Small intestine (tissue), 7 donors: ENCODE measurements around the gene NPPC. TPM values are rescaled to one million over a fixed set of nuclear protein-coding genes. Genes with fewer than 3 reads are reported as not detected.

Experiments used
- DNase-seq, 2 donors: peaks; one replicate each; pipeline versions ENCODE4 v3.0.0 to v3.0.0-alpha.2; 2013
- FAIRE-seq: peaks from 2 replicates; lab custom pipeline; 2012; peaks lifted over from hg19 to GRCh38; lab: Jason Lieb, UNC
- H3K27ac ChIP-seq, 3 donors: one replicate each; pipeline ENCODE4 v1.5.1; 2013; ENCODE audit warnings: low read length in 2 of 3, mild to moderate bottlenecking in 2 of 3, control low read depth in 1 of 3, inconsistent platforms in 1 of 3, low read depth in 1 of 3, moderate library complexity in 1 of 3
- H3K27me3 ChIP-seq, 3 donors: one replicate each; pipeline ENCODE4 v1.6.1; 2013; ENCODE audit warnings: low read length in 3 of 3, inconsistent platforms in 1 of 3; ENCODE audit not compliant: control insufficient read depth in 3 of 3, insufficient read depth in 3 of 3
- H3K36me3 ChIP-seq, 3 donors: one replicate each; pipeline ENCODE4 v1.6.1; 2013; ENCODE audit warnings: low read length in 3 of 3, inconsistent platforms in 1 of 3, low read depth in 1 of 3, mild to moderate bottlenecking in 1 of 3, moderate library complexity in 1 of 3; ENCODE audit not compliant: control insufficient read depth in 3 of 3, insufficient read depth in 2 of 3
- H3K4me1 ChIP-seq, 3 donors: one replicate each; pipeline ENCODE4 v1.6.1; 2013; ENCODE audit warnings: low read length in 2 of 3, inconsistent platforms in 1 of 3, low read depth in 1 of 3, mild to moderate bottlenecking in 1 of 3, moderate library complexity in 1 of 3; ENCODE audit not compliant: control insufficient read depth in 3 of 3, insufficient read depth in 2 of 3
- H3K4me3 ChIP-seq, 3 donors: one replicate each; pipeline ENCODE4 v1.5.1; 2013; ENCODE audit warnings: low read length in 3 of 3, control low read depth in 1 of 3, inconsistent platforms in 1 of 3, low read depth in 1 of 3, mild to moderate bottlenecking in 1 of 3, moderate library complexity in 1 of 3
- H3K9me3 ChIP-seq, 2 donors: one replicate each; pipeline ENCODE4 v1.6.1; 2013; ENCODE audit warnings: low read depth in 1 of 2, low read length in 1 of 2; ENCODE audit not compliant: control insufficient read depth in 2 of 2, insufficient read depth in 1 of 2
- WGBS, 3 donors: extraction: QIAGEN DNeasy Blood & Tissue Kit; methylation state at CpG; one replicate each; pipeline ENCODE4 v1.1.7; 2013; 5-methylcytosine and 5-hydroxymethylcytosine counted together
- polyA plus RNA-seq, 4 donors: library from polyadenylated mRNA; stranded (reverse) in 3 of 4; unstranded in 1 of 4; fragments of 200-250 nt in 3 of 4; fragments of 120-200 nt in 1 of 4; gene quantifications; one replicate each; pipeline versions ENCODE4 v1.2.1 to v1.2.3, GENCODE V29; 2013
- donor health status: healthy with polysubstance abuse.
- donor health status: control.
- donor health status: control.
- donor health status: Bipolar disorder and iron deficiency.
- donor health status: healthy.

Gene NPPC
- polyA plus RNA-seq, 4 donors, result 0.13 to 0.50 TPM; not detected in 2

DNA sequence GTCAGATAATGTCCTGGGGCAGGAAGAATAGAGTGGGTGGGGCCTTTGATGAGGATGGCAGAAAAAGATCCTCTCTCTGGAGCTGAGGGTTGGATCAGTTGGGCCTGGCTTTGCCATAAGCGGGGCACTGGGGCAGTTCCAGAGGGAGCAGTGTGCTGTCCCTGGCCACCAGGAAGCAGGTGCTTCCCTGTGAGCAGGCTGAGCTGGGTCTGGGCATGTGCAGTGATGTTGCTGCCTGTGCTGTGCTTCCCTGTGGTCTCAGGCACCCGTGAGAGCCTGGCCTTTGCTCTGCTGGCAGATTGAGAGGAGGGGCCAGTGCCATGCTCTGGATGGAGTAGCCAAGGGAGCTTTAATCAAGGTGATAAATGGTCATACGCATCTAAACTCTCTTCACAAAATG is 14.6 kb upstream of the NPPC start:
- no peak overlapping the region for H3K4me3 ChIP-seq
- no peak for DNase-seq
- 41 to 55% (median 42%) methylated on average over 3 of the region's 3 CpGs for WGBS, 3 donors

DNA sequence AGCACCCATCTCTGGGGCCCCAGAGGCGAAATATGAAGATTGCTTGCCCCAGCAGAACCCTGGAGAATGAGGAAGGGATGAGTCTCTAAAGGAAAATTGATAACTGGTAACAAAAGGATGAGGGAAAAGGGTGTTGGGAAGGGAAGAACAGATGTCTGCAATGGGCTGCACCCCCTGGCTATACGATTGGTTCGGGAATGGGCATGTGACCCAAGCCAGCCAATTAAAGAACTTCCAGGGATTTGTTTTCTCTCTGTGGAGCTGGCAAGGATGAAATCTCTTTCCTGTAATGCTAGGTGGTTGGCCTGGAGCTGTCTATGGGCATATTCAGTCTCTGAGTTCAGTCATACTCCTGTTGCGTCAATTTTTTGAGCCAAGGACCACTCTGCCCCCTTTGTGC is 12.8 kb upstream of the NPPC start:
- no peak for DNase-seq
- Histone ChIP-seq H3K36me3 (no peaks in the 10 kb centered on the region), H3K4me3 (no peak overlapping the region), H3K4me1 (no peaks in the 10 kb centered on the region), H3K27ac (no peak overlapping the region), H3K27me3 (peaks cover 0 to under 1% (median 0%) of the 10 kb centered on the region in 3 donors), H3K9me3 (no peaks in the 10 kb centered on the region)
- 91 to 94% (median 94%) methylated on average over 4 of the region's 4 CpGs for WGBS, 3 donors
- FAIRE-seq, result no peak

More for the DNA sequence above, 14.6 kb upstream of the NPPC start:
- Histone ChIP-seq H3K4me1 (no peaks in the 10 kb centered on the region), H3K27ac (no peak overlapping the region), H3K36me3 (no peaks in the 10 kb centered on the region), H3K27me3 (no peaks in the 10 kb centered on the region), H3K9me3 (no peaks in the 10 kb centered on the region)
- no peak for FAIRE-seq

DNA sequence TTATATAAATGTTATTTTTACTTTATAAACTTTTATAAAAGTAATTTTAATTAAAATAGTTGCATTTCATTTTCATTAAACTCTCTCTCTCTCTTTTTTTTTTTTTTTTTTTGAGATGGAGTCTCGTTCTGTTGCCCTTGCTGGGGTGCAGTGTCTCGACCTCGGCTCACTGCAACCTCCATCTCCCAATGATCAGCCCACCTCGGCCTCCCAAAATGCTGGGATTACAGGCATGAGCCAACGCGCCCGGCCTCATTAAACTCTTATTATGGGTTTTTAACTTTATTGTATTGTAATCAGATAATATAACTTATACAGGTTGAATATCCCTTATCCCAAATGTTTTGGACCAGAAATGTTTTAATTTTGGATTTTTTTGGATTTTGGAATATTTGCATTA is 10.9 kb upstream of the NPPC start:
- Histone ChIP-seq H3K27ac (no peak overlapping the region), H3K4me1 (no peaks in the 10 kb centered on the region), H3K4me3 (no peak overlapping the region), H3K27me3 (peaks cover 0 to 2% (median 0%) of the 10 kb centered on the region in 3 donors), H3K9me3 (no peaks in the 10 kb centered on the region), H3K36me3 (no peaks in the 10 kb centered on the region)
- FAIRE-seq (no peak), DNase-seq (no peak)
- 90 to 95% (median 91%) methylated on average over 7 of the region's 7 CpGs for WGBS, 3 donors

DNA sequence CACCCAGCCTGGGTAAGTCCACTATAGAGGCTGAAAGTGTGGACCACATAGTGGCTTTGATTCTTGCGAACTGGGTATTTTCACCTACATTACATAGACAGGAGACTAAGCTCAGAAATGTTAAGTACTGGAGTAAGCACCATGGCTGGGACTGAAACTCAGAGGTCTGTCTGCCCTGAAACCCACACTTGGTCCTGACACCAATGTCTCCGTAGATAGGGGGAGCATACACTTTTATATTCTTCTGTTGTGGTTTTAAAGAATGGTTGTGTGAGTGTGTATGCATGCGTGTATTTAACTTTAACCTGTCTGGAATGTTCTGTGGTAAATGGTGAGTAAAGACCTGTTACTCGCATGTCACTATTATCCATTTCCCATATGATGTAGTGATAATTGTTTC is 10.3 kb upstream of the NPPC start:
- DNase-seq, result no peak
- Histone ChIP-seq H3K36me3 (no peaks in the 10 kb centered on the region), H3K4me1 (no peaks in the 10 kb centered on the region), H3K4me3 (no peak overlapping the region), H3K9me3 (no peaks in the 10 kb centered on the region), H3K27me3 (peaks cover 0 to 4% (median 2%) of the 10 kb centered on the region in 3 donors), H3K27ac (no peak overlapping the region)
- FAIRE-seq, result no peak
- 83 to 85% (median 85%) methylated on average over 4 of the region's 4 CpGs for WGBS, 3 donors

DNA sequence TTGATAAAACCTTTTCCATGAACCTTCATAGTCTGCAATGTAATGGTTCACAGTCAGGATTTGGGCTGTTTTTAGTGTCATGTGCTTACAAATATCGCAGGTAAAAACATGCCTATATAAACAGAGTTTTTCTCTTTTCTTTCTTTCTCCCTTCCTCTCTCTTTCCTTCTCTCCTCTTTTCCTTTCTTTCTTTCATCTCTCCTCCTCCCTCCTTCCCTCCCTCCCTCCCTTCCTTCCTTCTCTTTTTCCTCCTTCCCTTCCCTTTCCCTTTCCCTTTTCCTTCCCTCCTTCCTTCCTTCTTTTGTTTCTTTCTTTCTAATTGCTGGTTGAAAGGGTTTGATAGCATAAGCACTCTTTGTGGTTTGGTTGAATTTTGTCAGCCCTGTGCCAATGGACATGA is 9.6 kb upstream of the NPPC start:
- no peaks in the 10 kb centered on the region for H3K9me3 ChIP-seq
- DNase-seq (no peak), FAIRE-seq (no peak)
- no peak overlapping the region for H3K4me3 ChIP-seq
- H3K4me1 ChIP-seq, result no peaks in the 10 kb centered on the region
- H3K27ac ChIP-seq, result no peak overlapping the region
- WGBS, 3 donors, result 88 to 95% (median 92%) methylated on average over 1 of the region's 1 CpG
- no peaks in the 10 kb centered on the region for H3K36me3 ChIP-seq
- H3K27me3 ChIP-seq, result peaks cover 0 to 8% (median 2%) of the 10 kb centered on the region in 3 donors

DNA sequence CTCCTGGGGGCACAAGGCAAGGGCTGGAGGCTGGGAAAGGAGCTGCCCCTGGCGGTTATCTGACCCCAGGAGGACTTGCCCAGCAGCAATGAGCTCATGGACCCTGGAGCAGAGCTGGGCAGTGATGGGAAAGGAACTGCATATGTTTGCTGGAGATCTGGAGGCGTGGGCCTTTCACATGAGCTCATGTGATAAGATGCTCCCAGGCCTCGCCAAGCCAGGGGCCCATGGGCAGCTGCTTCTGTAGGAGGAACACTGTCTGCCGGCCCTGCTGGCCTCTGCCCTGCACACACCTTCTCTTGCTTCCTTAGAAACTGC is 9.0 kb upstream of the NPPC start:
- peaks cover 0 to 14% (median 2%) of the 10 kb centered on the region in 3 donors for H3K27me3 ChIP-seq
- no peak for DNase-seq
- H3K4me1 ChIP-seq, result no peaks in the 10 kb centered on the region
- H3K9me3 ChIP-seq, result no peaks in the 10 kb centered on the region
- 38 to 62% (median 50%) methylated on average over 4 of the region's 4 CpGs for WGBS, 3 donors
- FAIRE-seq, result no peak
- H3K27ac ChIP-seq, result no peak overlapping the region
- H3K4me3 ChIP-seq, result no peak overlapping the region
- no peaks in the 10 kb centered on the region for H3K36me3 ChIP-seq

DNA sequence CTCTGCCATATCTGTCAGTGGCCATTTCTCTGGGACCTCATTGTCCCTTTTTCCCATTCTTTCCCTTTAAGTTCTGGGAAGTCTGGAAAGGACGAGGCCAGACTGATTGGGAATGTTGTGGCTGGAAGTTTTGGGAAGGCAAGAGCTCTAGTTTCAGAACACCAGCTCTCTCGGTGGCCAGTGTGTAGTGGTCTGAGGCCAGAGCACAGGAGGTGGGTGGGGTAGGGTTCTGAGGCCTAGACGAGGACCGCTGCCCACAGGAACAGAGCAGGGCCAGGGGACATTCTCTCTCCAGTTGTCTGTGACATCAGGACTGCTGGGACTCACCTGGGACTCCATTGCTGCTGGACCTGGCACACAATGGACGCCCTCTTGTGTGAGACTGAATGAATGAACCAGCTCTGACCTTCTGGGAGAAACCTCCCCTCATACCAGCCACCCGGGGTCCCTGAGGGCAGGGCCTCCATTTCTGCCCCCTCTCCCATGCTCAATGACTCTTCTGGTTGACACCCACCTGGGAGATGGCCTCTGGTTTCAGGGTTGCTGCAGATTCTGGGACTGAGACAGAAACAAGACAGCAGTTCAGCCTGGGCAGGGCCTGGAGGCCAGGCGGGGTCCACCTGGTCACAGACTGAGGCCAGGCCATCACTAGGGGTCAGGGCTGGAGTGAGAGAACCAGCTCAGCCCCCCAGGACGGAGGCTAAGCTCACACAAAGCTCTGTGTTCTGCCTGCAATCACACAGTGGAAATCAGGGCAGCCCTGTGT is 8.4 kb upstream of the NPPC start:
- Histone ChIP-seq H3K27me3 (peaks cover 0 to 20% (median 2%) of the 10 kb centered on the region in 3 donors), H3K4me1 (no peaks in the 10 kb centered on the region), H3K27ac (no peak overlapping the region), H3K4me3 (no peak overlapping the region), H3K9me3 (no peaks in the 10 kb centered on the region), H3K36me3 (no peaks in the 10 kb centered on the region)
- 68 to 77% (median 69%) methylated on average over 8 of the region's 8 CpGs for WGBS, 3 donors
- DNase-seq (no peak), FAIRE-seq (no peak)

DNA sequence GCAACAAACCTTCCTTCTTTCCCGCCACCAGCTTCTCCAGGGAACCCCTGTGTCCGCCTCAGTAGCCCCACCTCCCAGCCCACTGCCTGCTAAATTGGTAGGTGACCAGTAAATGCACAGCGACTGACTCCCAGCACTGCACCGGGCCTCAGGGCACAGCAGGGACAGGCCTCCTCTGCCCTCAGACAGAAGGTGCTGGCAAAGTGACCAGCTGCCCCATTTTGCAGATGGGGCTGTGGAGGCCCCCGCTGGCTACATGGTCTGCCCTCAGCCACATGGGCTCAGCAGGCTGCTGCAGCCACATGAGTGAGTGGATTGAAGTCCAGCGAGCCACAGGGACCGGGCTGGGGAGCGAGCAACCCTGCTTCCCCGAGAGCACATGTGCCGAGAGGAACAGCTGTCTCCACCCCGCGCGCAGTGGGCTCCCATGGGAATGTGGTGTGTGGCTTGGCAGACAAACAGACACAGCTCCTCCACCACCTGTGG is 7.8 kb upstream of the NPPC start:
- 81 to 89% (median 82%) methylated on average over 13 of the region's 13 CpGs for WGBS, 3 donors
- FAIRE-seq (no peak), DNase-seq (no peak)
- H3K4me1 ChIP-seq, result no peaks in the 10 kb centered on the region
- peaks cover 0 to 25% (median 2%) of the 10 kb centered on the region in 3 donors for H3K27me3 ChIP-seq
- H3K4me3 ChIP-seq, result no peak overlapping the region
- no peak overlapping the region for H3K27ac ChIP-seq
- H3K9me3 ChIP-seq, result no peaks in the 10 kb centered on the region
- H3K36me3 ChIP-seq, result no peaks in the 10 kb centered on the region
